IPS-15b (cell line): ENCODE measurements around the gene NOTO.
A peak's percentile ranks its signal among the peaks of the same experiment; 100 is the strongest.

Source experiments
- H3K27me3 ChIP-seq: one replicate; pipeline ENCODE4 v1.6.1; 2013; ENCODE audit warnings: low read length; ENCODE audit not compliant: control insufficient read depth, insufficient read depth
- H3K36me3 ChIP-seq: one replicate; pipeline ENCODE4 v1.6.1; 2013; ENCODE audit warnings: low read length; ENCODE audit not compliant: control insufficient read depth, insufficient read depth
- H3K4me1 ChIP-seq: one replicate; pipeline ENCODE4 v1.6.1; 2013; ENCODE audit warnings: mild to moderate bottlenecking, low read length; ENCODE audit not compliant: control insufficient read depth, insufficient read depth
- H3K4me3 ChIP-seq: one replicate; pipeline ENCODE4 v1.5.1; 2013; ENCODE audit warnings: low read depth, low read length
- H3K9ac ChIP-seq: one replicate; pipeline ENCODE4 v1.6.1; 2013; ENCODE audit warnings: low read depth, mild to moderate bottlenecking, low read length
- H3K9me3 ChIP-seq: one replicate; pipeline ENCODE4 v1.6.1; 2013; ENCODE audit warnings: mild to moderate bottlenecking, low read length; ENCODE audit not compliant: control insufficient read depth, insufficient read depth

Gene NOTO

DNA sequence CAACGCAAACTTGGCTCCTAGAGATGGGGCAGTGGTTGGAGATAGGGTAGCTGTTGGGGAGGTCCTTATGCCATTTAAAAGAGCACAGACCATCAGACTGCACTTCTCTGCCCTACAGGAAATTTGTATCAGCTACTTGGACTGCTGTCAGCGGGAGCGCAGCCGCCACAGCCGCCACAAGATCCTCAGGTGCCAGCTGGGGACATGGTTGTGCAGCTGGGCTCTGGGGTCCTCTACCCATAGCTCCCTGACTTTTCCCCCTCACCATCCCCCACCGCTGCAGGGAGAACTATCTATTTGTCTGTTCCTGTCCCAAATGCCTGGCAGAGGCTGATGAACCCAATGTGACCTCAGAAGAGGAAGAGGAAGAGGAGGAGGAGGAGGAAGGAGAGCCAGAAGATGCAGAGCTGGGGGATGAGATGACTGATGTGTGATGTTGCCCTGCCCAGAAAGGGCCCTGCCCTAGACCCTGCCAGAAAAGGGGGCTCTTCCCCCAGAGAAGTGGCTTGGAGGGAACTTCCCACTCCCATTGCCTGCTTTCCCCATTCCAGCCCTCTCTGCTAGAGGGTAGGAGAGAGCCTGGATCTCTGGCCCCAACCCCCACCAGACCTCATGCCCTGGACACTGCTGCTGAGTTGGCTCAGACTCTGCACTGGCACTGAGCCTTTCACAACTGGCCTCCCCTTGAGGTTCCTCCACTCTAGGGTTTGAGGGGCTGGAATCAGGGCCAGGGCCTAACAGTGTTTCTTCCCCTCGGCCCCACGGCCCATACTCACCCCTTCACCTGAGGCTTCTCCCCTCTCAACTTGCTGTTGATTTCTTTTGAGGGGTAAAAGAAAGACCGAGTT, 23.4 kb downstream of the NOTO start:
- H3K9ac ChIP-seq: no peak overlapping the region
- no peaks in the 10 kb centered on the region for H3K4me1 ChIP-seq
- H3K9me3 ChIP-seq: no peaks in the 10 kb centered on the region
- no peaks in the 10 kb centered on the region for H3K27me3 ChIP-seq
- no peak overlapping the region for H3K4me3 ChIP-seq
- H3K36me3 ChIP-seq: peaks cover 20% of the 10 kb centered on the region

- no peaks in the 10 kb centered on the region for H3K27me3 ChIP-seq
- no peaks in the 10 kb centered on the region for H3K9me3 ChIP-seq
- H3K36me3 ChIP-seq: peaks cover 20% of the 10 kb centered on the region
Observed at GRCh38 chr2:73227086-73227485, 24.7 kb downstream of the NOTO start.

DNA sequence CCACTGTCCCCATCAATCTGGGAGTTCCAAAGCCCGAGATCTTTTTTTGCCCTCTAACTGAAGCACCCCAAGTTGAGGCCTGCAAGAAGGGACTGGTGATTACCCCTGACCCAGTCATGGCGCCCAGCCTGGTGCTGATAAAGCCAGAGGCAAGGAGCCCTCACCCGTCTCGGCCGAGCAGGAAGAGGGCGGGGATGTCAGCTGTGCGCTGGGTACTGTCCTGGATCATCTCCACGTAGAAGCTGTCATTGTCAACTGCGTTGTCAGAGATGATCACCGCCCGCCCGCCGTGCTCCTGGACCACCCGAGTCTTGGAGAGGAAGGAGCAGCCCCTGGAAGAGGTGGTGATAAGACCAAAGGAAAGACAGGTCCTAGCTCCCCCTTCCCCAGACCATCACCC, 26.3 kb downstream of the NOTO start:
- Histone ChIP-seq H3K9ac (no peak overlapping the region), H3K27me3 (peaks cover 3% of the 10 kb centered on the region), H3K36me3 (peaks cover 14% of the 10 kb centered on the region), H3K9me3 (no peaks in the 10 kb centered on the region), H3K4me1 (peaks cover 4% of the 10 kb centered on the region), H3K4me3 (no peak overlapping the region)

More at GRCh38 chr2:73227086-73227485, 24.7 kb downstream of the NOTO start:
- Histone ChIP-seq H3K9ac (no peak overlapping the region), H3K4me1 (no peaks in the 10 kb centered on the region), H3K4me3 (no peak overlapping the region)

GRCh38 chr2:73232403-73233153, 30.2 kb downstream of the NOTO start:
- H3K4me3 ChIP-seq: peak overlapping the region; percentile 99
- H3K4me1 ChIP-seq: peaks cover 6% of the 10 kb centered on the region
- H3K9ac ChIP-seq: no peak overlapping the region

GRCh38 chr2:73233154-73233931, 31.0 kb downstream of the NOTO start, which contains the start of gene PRADC1:
PRADC1 (minus strand) TSS chr2:73233239; CDS start chr2:73233160, 79 bp downstream.
- Histone ChIP-seq H3K9ac (peak within 1 kb of the TSS; percentile 68), H3K27me3 (peaks cover 3% of the 10 kb centered on the region), H3K4me1 (peaks cover 9% of the 10 kb centered on the region), H3K9me3 (no peaks in the 10 kb centered on the region), H3K36me3 (peaks cover 4% of the 10 kb centered on the region), H3K4me3 (peak within 1 kb of the TSS; percentile 99)

More at GRCh38 chr2:73232403-73233153, 30.2 kb downstream of the NOTO start:
- Histone ChIP-seq H3K9me3 (no peaks in the 10 kb centered on the region), H3K36me3 (peaks cover 4% of the 10 kb centered on the region), H3K27me3 (peaks cover 3% of the 10 kb centered on the region)

GRCh38 chr2:73233932-73234832, 31.8 kb downstream of the NOTO start, which contains the start of gene CCT7:
CCT7 (plus strand) TSS chr2:73234308; CDS start chr2:73234379, 71 bp downstream.
- Histone ChIP-seq H3K9ac (peak within 1 kb of the TSS; percentile 99), H3K27me3 (peaks cover 3% of the 10 kb centered on the region), H3K4me3 (peak within 1 kb of the TSS; percentile 99)

DNA sequence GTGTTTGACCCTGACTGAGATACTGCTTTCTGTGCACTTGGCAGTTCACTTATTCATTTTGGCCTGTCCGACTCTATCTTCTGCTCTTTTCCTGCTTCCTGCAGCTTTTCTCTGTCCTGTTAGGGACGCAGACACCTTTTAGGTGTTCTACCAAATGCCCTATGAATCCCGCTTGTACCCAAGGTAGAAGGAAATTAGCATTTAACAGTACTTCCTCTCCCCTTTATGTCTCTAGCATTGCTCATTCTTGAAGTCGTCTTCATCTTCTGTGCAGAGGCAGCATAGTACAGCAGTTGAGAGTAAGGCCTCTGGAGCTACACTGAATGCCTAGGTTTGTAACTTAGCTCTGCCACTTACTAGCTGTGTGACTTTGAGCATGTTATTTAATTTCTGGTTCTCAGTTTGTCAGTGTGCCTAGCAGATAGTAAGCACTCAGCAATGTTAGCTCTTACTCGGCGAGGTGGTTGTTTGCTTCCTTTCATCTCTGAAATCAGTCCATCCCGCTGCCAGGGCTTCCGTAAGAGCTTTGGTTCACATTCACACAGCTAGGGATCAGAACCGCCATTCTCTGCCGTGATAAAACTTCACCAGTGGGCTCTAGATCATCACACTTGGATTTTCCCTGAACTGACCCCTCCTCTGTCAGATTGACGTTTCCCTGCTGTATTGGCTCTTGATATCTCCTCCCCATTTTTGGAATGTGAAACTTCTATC, 33.1 kb downstream of the NOTO start:
- H3K36me3 ChIP-seq: peaks cover 9% of the 10 kb centered on the region
- H3K4me1 ChIP-seq: peaks cover 11% of the 10 kb centered on the region
- H3K9ac ChIP-seq: peak overlapping the region; percentile 99
- H3K27me3 ChIP-seq: peaks cover 3% of the 10 kb centered on the region
- H3K9me3 ChIP-seq: no peaks in the 10 kb centered on the region
- H3K4me3 ChIP-seq: peak overlapping the region; percentile 99

More at GRCh38 chr2:73233932-73234832, 31.8 kb downstream of the NOTO start, which contains the start of gene CCT7:
- H3K4me1 ChIP-seq: peaks cover 11% of the 10 kb centered on the region
- H3K36me3 ChIP-seq: no peaks in the 10 kb centered on the region
- no peaks in the 10 kb centered on the region for H3K9me3 ChIP-seq

DNA sequence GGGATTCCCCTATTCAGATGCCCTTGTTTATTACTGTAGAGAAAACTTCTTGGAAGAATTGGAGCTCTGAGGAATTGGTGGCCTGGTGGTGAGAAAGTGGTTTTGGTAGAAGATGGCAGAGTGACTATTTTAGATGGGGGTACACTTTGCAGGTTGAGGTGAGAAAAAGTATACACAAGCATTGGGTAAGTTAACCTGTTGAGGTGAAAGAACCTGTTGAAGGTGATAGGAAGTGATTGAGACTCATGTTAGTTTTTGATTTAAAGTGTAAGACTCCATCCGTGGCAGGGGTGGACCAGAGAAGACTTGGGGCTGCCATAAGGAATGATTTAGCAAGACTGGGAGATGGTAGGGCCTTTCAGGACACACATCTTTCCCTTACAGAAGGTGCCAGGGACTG, 34.8 kb downstream of the NOTO start:
- Histone ChIP-seq H3K9me3 (no peaks in the 10 kb centered on the region), H3K36me3 (peaks cover 9% of the 10 kb centered on the region), H3K4me1 (peaks cover 11% of the 10 kb centered on the region), H3K27me3 (peaks cover 3% of the 10 kb centered on the region), H3K4me3 (no peak overlapping the region), H3K9ac (no peak overlapping the region)

- Histone ChIP-seq H3K4me3 (peak overlapping the region; percentile 24), H3K4me1 (peaks cover 7% of the 10 kb centered on the region), H3K27me3 (no peaks in the 10 kb centered on the region), H3K9ac (peak overlapping the region; percentile 74), H3K9me3 (no peaks in the 10 kb centered on the region), H3K36me3 (peaks cover 17% of the 10 kb centered on the region)
Observed at GRCh38 chr2:73238149-73238548, 35.8 kb downstream of the NOTO start.

DNA sequence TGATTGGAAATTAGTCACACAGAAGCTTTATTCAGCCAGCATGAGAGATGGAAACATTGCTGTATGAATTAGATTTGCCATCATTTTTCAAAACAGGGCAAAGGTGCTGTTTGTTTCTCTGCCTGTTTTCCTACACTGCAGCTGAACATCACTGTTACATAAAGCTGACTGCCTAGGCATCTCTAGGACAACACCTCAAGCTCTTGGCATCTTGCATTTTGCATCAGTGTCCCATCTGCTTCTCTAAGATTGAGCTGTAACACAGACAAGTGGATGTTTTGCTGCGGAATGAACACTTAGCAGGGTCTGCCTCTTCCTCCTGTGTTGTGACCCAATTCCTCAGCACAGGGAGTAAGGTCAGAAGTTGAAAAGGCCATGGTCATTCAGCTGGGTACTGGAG, 36.6 kb downstream of the NOTO start:
- peaks cover 7% of the 10 kb centered on the region for H3K4me1 ChIP-seq
- H3K9ac ChIP-seq: no peak overlapping the region
- peaks cover 23% of the 10 kb centered on the region for H3K36me3 ChIP-seq
- H3K27me3 ChIP-seq: no peaks in the 10 kb centered on the region
- H3K9me3 ChIP-seq: no peaks in the 10 kb centered on the region
- no peak overlapping the region for H3K4me3 ChIP-seq
